K562 (cell line): ENCODE data around the gene BANK1. TPM values are rescaled to one million over a fixed set of nuclear protein-coding genes. Genes with fewer than 3 reads are reported as not detected.

Experiments
- ATAC-seq: fragments of 200-7000 bp; cut with Tn5 transposase; 3 replicates; pipeline ENCODE4 v1.9.1; 2020; ENCODE audit warnings: moderate library complexity
- BruUV-seq: library from RNA; stranded (reverse); fragments of 400-500 nt; replicated peaks from 2 replicates; lab custom pipeline; 2021; lab: Mats Ljungman, UMichigan
- CTCF ChIA-PET: fragments of 300-600 bp; formaldehyde crosslinking; extraction: SDS; loops from one replicate; lab custom pipeline; 2021; ENCODE audit warnings: low intra/inter-chr PET ratio; lab: Yijun Ruan, JAX
- POLR2A ChIA-PET: fragments of 300-600, 350-650 bp; sonication (Branson Sonifier 250); formaldehyde crosslinking; extraction: SDS; loops from one replicate; lab custom pipeline; 2021; ENCODE audit warnings: antibody characterized with exemption, inconsistent platforms; lab: Yijun Ruan, JAX
- DNase-seq, 4 experiments: peaks; one replicate each; pipeline versions ENCODE4 v3.0.0 to v3.0.0-alpha.2; 2011 to 2018; ENCODE audit warnings: low spot score in 3 of 4, mixed read lengths in 3 of 4; ENCODE audit errors: extremely low read depth in 1 of 4
- FAIRE-seq: peaks from 2 replicates; lab custom pipeline; 2011; peaks lifted over from hg19 to GRCh38; lab: Jason Lieb, UNC
- H2AFZ ChIP-seq: 2 replicates; pipeline ENCODE4 v1.6.0; 2011; ENCODE audit warnings: low read depth, low read length, control low read depth, inconsistent platforms
- H3K27ac ChIP-seq: fragments of 200-600 bp; 3 replicates; pipeline ENCODE4 v1.8.0; 2011; ENCODE audit warnings: low read depth, mild to moderate bottlenecking, control low read depth, inconsistent platforms, low read length, moderate library complexity, mixed read lengths; ENCODE audit errors: extremely low read depth
- H3K27me3 ChIP-seq, 2 experiments: fragments of 300-600 bp in 1 of 2; 2 replicates in 1 of 2; 3 replicates in 1 of 2; pipeline versions ENCODE4 v1.6.0 to v1.8.0; 2011; ENCODE audit warnings: inconsistent platforms in 2 of 2, low read length in 2 of 2, mild to moderate bottlenecking in 1 of 2, mixed read lengths in 1 of 2, moderate library complexity in 1 of 2; ENCODE audit not compliant: control insufficient read depth in 2 of 2, insufficient read depth in 2 of 2
- H3K36me3 ChIP-seq: fragments of 300-600 bp; 3 replicates; pipeline ENCODE4 v1.8.0; 2011; ENCODE audit warnings: mild to moderate bottlenecking, low read length, inconsistent platforms; ENCODE audit not compliant: control insufficient read depth, insufficient read depth
- H3K4me1 ChIP-seq, 2 experiments: fragments of 200-600 bp in 1 of 2; replicated peaks in 1 of 2; 2 replicates in 1 of 2; 3 replicates in 1 of 2; pipeline versions ENCODE4 v1.5.1 to v1.8.0; 2011; ENCODE audit warnings: inconsistent platforms in 2 of 2, low read length in 2 of 2, mild to moderate bottlenecking in 1 of 2, mixed read lengths in 1 of 2, moderate library complexity in 1 of 2; ENCODE audit not compliant: control insufficient read depth in 2 of 2, insufficient read depth in 2 of 2
- H3K4me2 ChIP-seq: 2 replicates; pipeline ENCODE4 v1.6.1; 2011; ENCODE audit warnings: low read length, control low read depth, inconsistent platforms, mixed read lengths; ENCODE audit not compliant: insufficient read depth
- H3K4me3 ChIP-seq: fragments of 200-600 bp; sonication (generic), shearing (Covaris generic); 2 replicates; pipeline ENCODE4 v1.5.1; 2016; ENCODE audit warnings: control low read depth, inconsistent platforms
- H3K79me2 ChIP-seq: fragments of 200-600 bp; 3 replicates; pipeline ENCODE4 v1.8.0; 2011; ENCODE audit warnings: low read length, inconsistent platforms; ENCODE audit not compliant: control insufficient read depth, insufficient read depth
- H3K9ac ChIP-seq, 2 experiments: 2 replicates each; pipeline versions ENCODE4 v1.6.0 to v1.6.1; 2011; ENCODE audit warnings: low read depth in 2 of 2, low read length in 2 of 2, control low read depth in 1 of 2, inconsistent platforms in 1 of 2, mild to moderate bottlenecking in 1 of 2, mixed read lengths in 1 of 2; ENCODE audit not compliant: insufficient read depth in 1 of 2
- H3K9me1 ChIP-seq: one replicate; pipeline ENCODE4 v1.6.0; 2011; ENCODE audit warnings: inconsistent platforms, mild to moderate bottlenecking, low read length, moderate library complexity; ENCODE audit not compliant: control insufficient read depth, insufficient read depth
- H3K9me3 ChIP-seq: replicated peaks from 2 replicates; pipeline ENCODE4 v1.5.1; 2011; ENCODE audit warnings: low read depth, low read length, inconsistent platforms; ENCODE audit not compliant: control insufficient read depth, insufficient read depth
- H4K20me1 ChIP-seq: replicated peaks from 2 replicates; pipeline ENCODE4 v1.6.1; 2011; ENCODE audit warnings: low read length, inconsistent platforms, mixed read lengths; ENCODE audit not compliant: control insufficient read depth, insufficient read depth
- CCAR2 ChIP-seq: fragments of 200-400 bp; formaldehyde crosslinking; IDR thresholded peaks from 2 replicates; pipeline ENCODE4 v1.6.1; 2017; ENCODE audit warnings: mild to moderate bottlenecking, low read depth, low read length
- ESRRB ChIP-seq: fragments of 250-450 bp; sonication (Bioruptor Pico); IDR thresholded peaks from 2 replicates; pipeline ENCODE4 v1.5.0; 2020; ENCODE audit warnings: mild to moderate bottlenecking, moderate library complexity, borderline replicate concordance
- NBN ChIP-seq: fragments of 450-650 bp; IDR thresholded peaks from 2 replicates; pipeline ENCODE4 v1.6.1; 2016; ENCODE audit warnings: low read depth, mild to moderate bottlenecking
- NCOA1 ChIP-seq: fragments of 450-650 bp; IDR thresholded peaks from 2 replicates; pipeline ENCODE4 v1.6.1; 2016; ENCODE audit warnings: low read depth
- NCOA2 ChIP-seq, 2 experiments: fragments of 450-650 bp; IDR thresholded peaks; 2 replicates each; pipeline ENCODE4 v1.6.1; 2018; ENCODE audit warnings: mild to moderate bottlenecking in 2 of 2, moderate library complexity in 1 of 2; ENCODE audit not compliant: partially characterized antibody in 2 of 2
- NR2C2 ChIP-seq, 2 experiments: fragments of 200-800 bp in 1 of 2; sonication (Bioruptor generic) in 1 of 2; sonication (generic) in 1 of 2; formaldehyde crosslinking in 1 of 2; IDR thresholded peaks; 2 replicates each; pipeline versions ENCODE4 v1.6.1 to v1.8.0; 2016 to 2022; ENCODE audit warnings: mild to moderate bottlenecking in 1 of 2, missing compliant biosample characterization in 1 of 2, missing genetic modification characterization in 1 of 2, missing genetic modification reagents in 1 of 2
- PCBP2 ChIP-seq: fragments of 200-400 bp; formaldehyde crosslinking; IDR thresholded peaks from 2 replicates; pipeline ENCODE4 v1.6.1; 2018; ENCODE audit warnings: low read length, low read depth, mild to moderate bottlenecking, moderate library complexity; ENCODE audit not compliant: poor library complexity, severe bottlenecking
- SMAD2 ChIP-seq: fragments of 150-350 bp; IDR thresholded peaks from 2 replicates; pipeline ENCODE4 v1.6.1; 2014; ENCODE audit warnings: low read depth, mild to moderate bottlenecking, low read length
- ZNF253 ChIP-seq: fragments of 250-450 bp; sonication (Bioruptor Pico); conservative IDR thresholded peaks from 2 replicates; pipeline ENCODE4 v1.6.1; 2021; ENCODE audit warnings: mild to moderate bottlenecking
- ZNF444 ChIP-seq: fragments of 250-450 bp; sonication (Bioruptor Pico); IDR thresholded peaks from 2 replicates; pipeline ENCODE4 v1.4.0; 2020; ENCODE audit warnings: mild to moderate bottlenecking, moderate library complexity
- ZNF639 ChIP-seq, 2 experiments: fragments of 200-800 bp in 1 of 2; sonication (Bioruptor generic) in 1 of 2; sonication (generic) in 1 of 2; formaldehyde crosslinking in 1 of 2; IDR thresholded peaks in 1 of 2; conservative IDR thresholded peaks in 1 of 2; 2 replicates each; pipeline versions ENCODE4 v1.5.0 to v1.6.1; 2016 to 2020; ENCODE audit warnings: missing compliant biosample characterization in 1 of 2, missing genetic modification characterization in 1 of 2, missing genetic modification reagents in 1 of 2
- ZNF668 ChIP-seq: fragments of 250-450 bp; sonication (Bioruptor Pico); IDR thresholded peaks from 2 replicates; pipeline ENCODE4 v1.8.0; 2022; ENCODE audit warnings: mild to moderate bottlenecking, inconsistent platforms
- WGBS: fragments of 100-300 bp; shearing (Covaris generic); methylation state at CpG from one replicate; pipeline ENCODE4 v1.1.6; 2016; ENCODE audit warnings: low coverage, mixed read lengths; ENCODE audit not compliant: insufficient coverage; ENCODE audit errors: missing lambda C conversion rate; 5-methylcytosine and 5-hydroxymethylcytosine counted together
- in situ Hi-C: fragments of 300-500 bp; cut with MboI; formaldehyde crosslinking; loops from 4 replicates; pipeline ENCODE4 v1.15.0; 2018; ENCODE audit warnings: inconsistent platforms, mixed read lengths
- intact Hi-C: fragments of 100-400 bp; cut with micrococcal nuclease; formaldehyde crosslinking; loops from 2 replicates; pipeline ENCODE4 v1.14.2; 2022
- polyA plus RNA-seq, 8 experiments: library from polyadenylated mRNA; depleted of rRNA in 4 of 8; stranded (reverse) in 5 of 8; unstranded in 3 of 8; fragments of >200 nt; fragmentation: Nextera tagmentation in 2 of 8; fragmentation: Illumina TruSeq in 1 of 8; extraction: Ambion mirVana in 2 of 8; extraction: Trizol in 1 of 8; gene quantifications; 2 replicates each; pipeline versions ENCODE4 v1.2.1 to v1.2.3, GENCODE V29; 2011 to 2014; ENCODE audit warnings: inconsistent platforms in 1 of 8, missing spikeins in 1 of 8
- total RNA-seq, 7 experiments: library from RNA; depleted of rRNA in 6 of 7; stranded (reverse); fragments of >200 nt in 6 of 7; fragmentation: Illumina TruSeq in 2 of 7; extraction: Trizol in 2 of 7; gene quantifications; 2 replicates each; pipeline versions ENCODE4 v1.2.1 to v1.2.3, GENCODE V29; 2011 to 2021; ENCODE audit warnings: low replicate concordance in 1 of 7

The BANK1 gene
- total and polyA plus RNA-seq, 9 of the 15 experiments (the other 6 are each of a cell fraction or from before 2014, with no cell fraction given): not detected

- intact Hi-C loops: no loop called here
- Histone ChIP-seq H3K36me3 (no peaks in the 10 kb centered on the region), H3K27me3 (no peaks in the 10 kb centered on the region), H3K79me2 (no peaks in the 10 kb centered on the region), H3K4me3 (no peak overlapping the region), H3K4me1 (no peaks in the 10 kb centered on the region), H3K9me1 (no peaks in the 10 kb centered on the region), H4K20me1 (no peaks in the 10 kb centered on the region), H3K27ac (no peak overlapping the region), H3K9me3 (no peaks in the 10 kb centered on the region), H2AFZ (no peak overlapping the region), H3K9ac (no peak overlapping the region), H3K4me2 (no peak overlapping the region)
- FAIRE-seq (no peak), ATAC-seq (no peak), DNase-seq (no peak)
- POLR2A ChIA-PET: no interaction called here
- no peak for TF ChIP-seq ESRRB (CRISPR knock-in tag)
- TF ChIP-seq PCBP2: no peak
- TF ChIP-seq NCOA1: no peak
- no peak for TF ChIP-seq NBN
- TF ChIP-seq SMAD2: no peak
- TF ChIP-seq ZNF668 (CRISPR knock-in tag): no peak
- TF ChIP-seq ZNF253 (CRISPR knock-in tag): no peak
- TF ChIP-seq NR2C2 (CRISPR knock-in tag; IDR thresholded peaks at IDR 0.05): no peak
- no peak for TF ChIP-seq NR2C2 (tag; IDR thresholded peaks at IDR 0.05)
- no peak for TF ChIP-seq CCAR2
- TF ChIP-seq ZNF639 (CRISPR knock-in tag; conservative IDR thresholded peaks at IDR 0.05 in 1 of 2, IDR thresholded peaks at IDR 0.05 in 1 of 2): no peak
- no peak for TF ChIP-seq ZNF444 (CRISPR knock-in tag)
- TF ChIP-seq NCOA2 (IDR thresholded peaks at IDR 0.05; ENCODE audit: partially characterized antibody in 2 of 2): no peak
- CTCF ChIA-PET: no interaction called here
- BruUV-seq: no TSS peak
- in situ Hi-C loops: no loop called here
- 0% methylated on average over 1 of the region's 1 CpG for WGBS
Observed at GRCh38 chr4:101833480-101833879, 43.0 kb downstream of the BANK1 start.
